Measurements from ENCODE around the gene IFT172.

IFT172 gene

DNA sequence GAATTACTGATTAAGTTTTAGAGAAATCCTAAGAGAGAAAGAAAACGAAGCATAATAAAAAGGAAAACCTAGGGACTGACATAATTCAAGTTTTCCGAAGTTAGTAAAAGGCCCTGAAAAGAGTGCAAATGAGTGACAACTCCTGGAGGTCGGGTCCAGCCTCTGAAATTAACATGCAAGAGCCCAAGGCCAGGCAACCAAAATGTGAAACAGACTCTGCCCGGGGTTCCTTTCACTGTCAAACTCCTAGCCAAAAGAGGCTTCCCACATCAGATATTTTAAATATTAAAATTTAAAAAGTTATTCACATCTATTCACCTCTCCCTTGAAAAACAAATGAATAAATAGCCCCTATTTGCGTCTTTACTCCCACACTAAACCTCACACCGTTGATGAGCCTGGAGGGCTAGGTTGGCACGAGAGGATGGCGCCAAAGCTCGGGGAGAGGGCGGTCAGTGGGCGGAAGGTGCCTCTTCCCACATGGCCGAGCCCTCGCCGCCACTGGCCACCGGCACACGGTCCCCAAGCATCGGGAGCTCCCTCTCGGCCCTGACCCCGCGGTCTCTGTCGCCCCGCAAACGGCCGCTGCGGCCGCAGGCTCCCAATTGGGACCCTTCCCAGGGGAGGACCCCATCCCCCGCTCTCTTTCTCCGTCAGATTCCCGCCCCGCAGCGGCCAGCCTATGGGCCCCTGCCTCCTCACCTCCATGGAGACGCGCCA lies 80.8 kb downstream of the IFT172 start:
- no peak for DNase-seq (ENCODE audit: low read depth)
- in situ Hi-C loops (cut with HindIII; ENCODE audit: low sequenced_read_pairs): no loop called here
- peak overlapping the region; percentile 96 for H3K4me3 ChIP-seq (ENCODE audit: low read depth, low read length)
- TF ChIP-seq, protein P1, sequence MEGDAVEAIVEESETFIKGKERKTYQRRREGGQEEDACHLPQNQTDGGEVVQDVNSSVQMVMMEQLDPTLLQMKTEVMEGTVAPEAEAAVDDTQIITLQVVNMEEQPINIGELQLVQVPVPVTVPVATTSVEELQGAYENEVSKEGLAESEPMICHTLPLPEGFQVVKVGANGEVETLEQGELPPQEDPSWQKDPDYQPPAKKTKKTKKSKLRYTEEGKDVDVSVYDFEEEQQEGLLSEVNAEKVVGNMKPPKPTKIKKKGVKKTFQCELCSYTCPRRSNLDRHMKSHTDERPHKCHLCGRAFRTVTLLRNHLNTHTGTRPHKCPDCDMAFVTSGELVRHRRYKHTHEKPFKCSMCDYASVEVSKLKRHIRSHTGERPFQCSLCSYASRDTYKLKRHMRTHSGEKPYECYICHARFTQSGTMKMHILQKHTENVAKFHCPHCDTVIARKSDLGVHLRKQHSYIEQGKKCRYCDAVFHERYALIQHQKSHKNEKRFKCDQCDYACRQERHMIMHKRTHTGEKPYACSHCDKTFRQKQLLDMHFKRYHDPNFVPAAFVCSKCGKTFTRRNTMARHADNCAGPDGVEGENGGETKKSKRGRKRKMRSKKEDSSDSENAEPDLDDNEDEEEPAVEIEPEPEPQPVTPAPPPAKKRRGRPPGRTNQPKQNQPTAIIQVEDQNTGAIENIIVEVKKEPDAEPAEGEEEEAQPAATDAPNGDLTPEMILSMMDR (IDR thresholded peaks at IDR 0.05; ENCODE audit: low read depth, low read length, missing control alignments): no peak

GRCh38 chr2:27407798-27408491 lies 81.6 kb downstream of the IFT172 start:
- in situ Hi-C loops (cut with HindIII; ENCODE audit: low sequenced_read_pairs): no loop called here
- DNase-seq (ENCODE audit: low read depth): peak; percentile 48
- TF ChIP-seq, protein P1 (IDR thresholded peaks at IDR 0.05; ENCODE audit: low read depth, low read length, missing control alignments): peak; percentile 58
- peak overlapping the region; percentile 96 for H3K4me3 ChIP-seq (ENCODE audit: low read depth, low read length)

DNA sequence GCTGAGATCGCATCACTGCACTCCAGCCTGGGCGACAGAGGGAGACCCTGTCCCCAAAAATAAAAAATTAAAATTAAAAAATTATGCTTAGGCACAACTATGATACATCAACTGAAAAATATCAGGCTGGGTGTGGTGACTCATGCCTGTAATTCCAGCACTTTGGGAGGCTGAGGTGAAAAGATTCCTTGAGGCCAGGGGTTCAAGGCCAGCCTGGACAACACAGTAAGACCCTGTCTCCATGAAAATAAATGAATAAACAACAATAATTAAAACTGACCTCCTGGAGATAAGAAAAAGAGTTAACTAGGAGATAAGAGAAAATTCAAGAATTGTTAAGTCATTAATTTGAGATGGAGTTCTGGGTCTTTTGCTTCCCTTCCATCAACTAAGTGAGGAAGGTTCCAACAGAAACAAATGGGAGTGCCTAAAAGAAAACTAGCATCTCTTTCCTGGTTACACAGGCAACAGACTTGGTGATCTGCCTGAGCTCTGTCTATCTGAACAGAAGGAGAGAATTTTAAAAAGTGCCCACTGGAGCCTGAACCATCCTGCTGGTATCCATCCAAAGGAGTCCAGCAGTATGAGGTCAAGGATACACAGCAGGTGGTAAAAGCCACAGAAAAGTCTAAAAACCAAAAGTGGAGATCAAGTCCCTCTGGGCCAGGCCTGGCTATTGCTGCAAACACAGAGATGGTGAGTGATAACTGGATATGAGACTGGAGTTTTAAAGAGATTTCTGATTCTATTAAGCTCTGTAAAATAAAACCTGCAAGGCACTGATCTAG lies 89.0 kb downstream of the IFT172 start:
- no peak overlapping the region for H3K4me3 ChIP-seq (ENCODE audit: low read depth, low read length)
- TF ChIP-seq, protein P1 (IDR thresholded peaks at IDR 0.05; ENCODE audit: low read depth, low read length, missing control alignments): no peak
- DNase-seq (ENCODE audit: low read depth): peak; percentile 45
- in situ Hi-C loops (cut with HindIII; ENCODE audit: low sequenced_read_pairs): no loop called here

- in situ Hi-C loops (cut with HindIII; ENCODE audit: low sequenced_read_pairs): no loop called here
- DNase-seq (ENCODE audit: low read depth): no peak
- TF ChIP-seq, protein P1 (IDR thresholded peaks at IDR 0.05; ENCODE audit: low read depth, low read length, missing control alignments): no peak
- no peak overlapping the region for H3K4me3 ChIP-seq (ENCODE audit: low read depth, low read length)
These were observed 90.6 kb downstream of the IFT172 start for GRCh38 chr2:27398962-27399361.
